Measurements from ENCODE around the gene TPCN2.

TPCN2 gene

DNA sequence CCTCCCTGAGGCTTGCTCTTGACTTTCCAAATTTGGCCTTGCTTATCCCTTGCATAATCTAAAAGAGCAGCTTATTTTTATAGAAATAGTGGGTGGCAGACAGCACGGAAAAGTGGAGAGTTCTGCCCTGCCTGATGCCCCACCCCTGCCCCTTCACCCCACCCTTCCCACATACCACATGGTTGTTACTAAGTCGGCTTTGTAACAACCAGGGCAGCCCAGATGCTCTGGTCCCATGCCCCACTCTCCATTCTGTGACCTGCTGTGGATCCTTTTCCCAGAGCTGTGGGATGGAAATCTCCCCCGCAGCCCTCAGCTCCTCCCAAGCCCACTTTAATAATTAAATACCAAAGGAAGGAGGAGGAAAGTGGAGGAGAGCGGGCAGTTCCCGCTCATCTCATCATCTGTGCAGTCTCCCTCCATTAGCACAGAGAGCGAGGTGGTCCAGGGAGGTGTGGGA, 46.6 kb upstream of the TPCN2 start:
- no peak overlapping the region for H3K4me3 ChIP-seq (replicated peaks; ENCODE audit: low read depth, low read length)
- no peak for DNase-seq (ENCODE audit: extremely low read depth, low read depth)
- TF ChIP-seq, protein P1, sequence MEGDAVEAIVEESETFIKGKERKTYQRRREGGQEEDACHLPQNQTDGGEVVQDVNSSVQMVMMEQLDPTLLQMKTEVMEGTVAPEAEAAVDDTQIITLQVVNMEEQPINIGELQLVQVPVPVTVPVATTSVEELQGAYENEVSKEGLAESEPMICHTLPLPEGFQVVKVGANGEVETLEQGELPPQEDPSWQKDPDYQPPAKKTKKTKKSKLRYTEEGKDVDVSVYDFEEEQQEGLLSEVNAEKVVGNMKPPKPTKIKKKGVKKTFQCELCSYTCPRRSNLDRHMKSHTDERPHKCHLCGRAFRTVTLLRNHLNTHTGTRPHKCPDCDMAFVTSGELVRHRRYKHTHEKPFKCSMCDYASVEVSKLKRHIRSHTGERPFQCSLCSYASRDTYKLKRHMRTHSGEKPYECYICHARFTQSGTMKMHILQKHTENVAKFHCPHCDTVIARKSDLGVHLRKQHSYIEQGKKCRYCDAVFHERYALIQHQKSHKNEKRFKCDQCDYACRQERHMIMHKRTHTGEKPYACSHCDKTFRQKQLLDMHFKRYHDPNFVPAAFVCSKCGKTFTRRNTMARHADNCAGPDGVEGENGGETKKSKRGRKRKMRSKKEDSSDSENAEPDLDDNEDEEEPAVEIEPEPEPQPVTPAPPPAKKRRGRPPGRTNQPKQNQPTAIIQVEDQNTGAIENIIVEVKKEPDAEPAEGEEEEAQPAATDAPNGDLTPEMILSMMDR (IDR thresholded peaks at IDR 0.05; ENCODE audit: low read depth, low read length, missing control alignments): no peak

DNA sequence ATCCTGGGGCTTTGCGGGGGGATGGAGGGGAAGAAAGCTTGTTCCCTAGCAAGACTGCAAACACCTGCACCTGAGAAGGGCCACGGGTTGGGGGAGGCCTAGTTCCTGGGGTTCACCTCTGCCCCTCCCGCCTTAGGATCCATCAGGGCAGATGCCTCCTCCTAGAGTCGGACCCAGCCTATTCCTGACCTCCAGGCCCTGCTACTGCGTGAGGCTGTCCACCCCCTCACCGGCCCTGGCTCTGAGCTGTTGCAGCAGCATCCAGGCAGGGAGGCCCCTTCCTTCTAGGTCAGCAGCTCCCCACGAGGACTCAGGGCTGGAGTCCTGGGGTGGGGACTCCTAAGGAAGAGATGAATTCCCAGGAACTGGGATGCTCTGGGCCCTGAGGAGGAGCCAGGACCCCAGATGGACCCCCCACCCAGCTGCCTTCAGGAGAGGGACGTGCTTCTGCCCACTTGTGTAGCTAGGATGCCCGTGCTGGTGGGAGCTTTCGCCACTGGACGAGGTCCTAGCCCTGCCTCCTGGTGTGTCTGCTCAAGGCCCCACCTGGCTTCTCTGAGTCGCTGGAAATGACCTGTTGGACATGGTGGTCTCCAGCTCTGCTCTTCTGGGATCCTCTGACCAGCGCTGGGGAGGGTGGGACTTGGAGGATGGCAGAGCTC, 46.0 kb upstream of the TPCN2 start:
- no peak overlapping the region for H3K4me3 ChIP-seq (replicated peaks; ENCODE audit: low read depth, low read length)
- DNase-seq (ENCODE audit: extremely low read depth, low read depth): no peak
- TF ChIP-seq, protein P1 (IDR thresholded peaks at IDR 0.05; ENCODE audit: low read depth, low read length, missing control alignments): no peak

DNA sequence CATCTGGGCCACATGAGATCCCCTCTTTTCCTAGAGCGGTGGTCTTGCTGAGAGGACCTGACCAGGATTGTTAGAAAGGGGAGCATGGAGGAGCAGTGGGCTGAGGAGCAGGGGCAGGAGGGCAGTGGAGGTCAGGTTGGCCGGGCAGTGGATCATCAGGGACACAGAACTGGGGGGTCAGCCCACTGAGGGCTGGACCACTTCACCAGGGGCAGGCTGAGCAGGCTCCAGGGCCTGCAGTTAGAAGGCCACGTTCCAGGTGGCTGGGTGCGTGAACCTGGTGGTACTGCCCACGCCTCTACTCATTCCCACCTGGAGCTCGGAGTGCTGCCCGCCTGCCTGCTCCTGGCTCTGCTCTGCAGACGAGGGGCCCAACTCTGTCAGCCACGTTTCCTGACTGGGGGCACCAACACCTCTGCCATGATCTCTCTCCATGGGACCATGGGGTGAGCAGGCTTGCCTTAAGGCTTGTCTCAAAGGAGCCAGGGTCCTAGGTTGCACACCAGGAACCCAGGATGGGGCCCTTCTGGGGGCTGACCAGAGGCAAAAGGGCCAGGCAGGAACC, 45.3 kb upstream of the TPCN2 start:
- H3K4me3 ChIP-seq (replicated peaks; ENCODE audit: low read depth, low read length): no peak overlapping the region
- TF ChIP-seq, protein P1 (IDR thresholded peaks at IDR 0.05; ENCODE audit: low read depth, low read length, missing control alignments): no peak
- DNase-seq (ENCODE audit: extremely low read depth, low read depth): no peak

DNA sequence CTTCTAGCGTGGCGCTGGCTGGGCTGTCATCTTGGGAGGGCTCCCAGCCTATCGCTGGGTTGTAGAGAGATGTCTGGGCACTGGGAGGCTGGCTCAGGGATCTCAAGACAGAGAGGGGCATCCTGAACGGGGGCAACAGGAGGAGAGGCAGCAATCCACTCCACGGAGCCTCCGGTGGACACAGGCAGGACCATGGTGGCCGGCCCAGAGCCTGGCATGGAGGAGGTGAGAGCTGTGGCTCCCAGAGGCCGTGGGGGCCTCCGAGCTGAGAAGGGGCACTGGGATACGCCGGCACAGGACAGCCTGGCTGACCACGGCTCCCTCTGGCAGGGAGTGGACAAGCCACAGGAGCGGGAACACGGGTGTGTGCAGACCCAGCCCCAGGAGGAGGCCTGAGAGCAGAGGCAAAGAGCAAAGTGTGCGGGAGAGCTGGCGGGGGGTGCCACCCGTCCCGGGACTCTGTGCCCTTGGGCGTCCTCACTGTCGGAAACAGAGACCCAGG, 44.8 kb upstream of the TPCN2 start:
- no peak overlapping the region for H3K4me3 ChIP-seq (replicated peaks; ENCODE audit: low read depth, low read length)
- no peak for DNase-seq (ENCODE audit: extremely low read depth, low read depth)
- TF ChIP-seq, protein P1 (IDR thresholded peaks at IDR 0.05; ENCODE audit: low read depth, low read length, missing control alignments): no peak

DNA sequence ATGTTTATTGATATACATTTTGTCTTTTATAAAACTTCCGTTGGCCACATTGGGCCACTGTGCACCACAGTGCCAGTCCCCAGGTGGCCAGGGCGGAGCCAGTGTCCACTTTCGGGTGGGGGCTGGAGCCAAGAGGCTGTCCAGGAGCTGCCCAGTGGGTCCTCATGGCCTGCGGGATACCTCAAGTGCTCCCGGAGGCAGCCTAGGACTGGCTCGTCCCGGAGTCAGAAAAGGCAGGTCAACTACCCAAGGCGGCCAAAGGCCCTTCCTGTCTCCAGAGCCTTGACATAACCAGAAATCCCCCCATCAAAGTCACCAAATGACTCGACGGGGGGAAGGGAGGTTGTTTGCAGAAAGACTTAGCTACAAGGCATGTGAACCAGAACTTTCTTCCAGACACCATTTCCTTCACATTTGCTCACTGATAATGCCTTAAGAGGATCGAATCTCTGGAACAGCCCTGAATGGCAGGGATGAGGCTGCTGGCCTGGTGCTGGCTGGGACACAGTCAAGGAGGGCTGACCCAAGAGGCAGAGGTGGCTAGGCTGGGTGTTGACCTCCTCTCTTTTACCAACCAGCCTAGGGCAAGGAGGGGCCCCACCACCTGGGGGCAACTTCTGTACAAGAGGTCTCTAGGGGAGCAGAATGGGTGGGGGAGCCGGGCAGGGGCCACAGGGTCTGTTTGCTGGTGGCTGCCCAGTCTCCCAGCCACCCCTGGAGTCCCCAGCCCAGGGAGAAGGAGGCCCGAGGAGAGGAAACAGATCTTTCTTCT, 44.1 kb upstream of the TPCN2 start:
- TF ChIP-seq, protein P1 (IDR thresholded peaks at IDR 0.05; ENCODE audit: low read depth, low read length, missing control alignments): no peak
- DNase-seq (ENCODE audit: extremely low read depth, low read depth): no peak

DNA sequence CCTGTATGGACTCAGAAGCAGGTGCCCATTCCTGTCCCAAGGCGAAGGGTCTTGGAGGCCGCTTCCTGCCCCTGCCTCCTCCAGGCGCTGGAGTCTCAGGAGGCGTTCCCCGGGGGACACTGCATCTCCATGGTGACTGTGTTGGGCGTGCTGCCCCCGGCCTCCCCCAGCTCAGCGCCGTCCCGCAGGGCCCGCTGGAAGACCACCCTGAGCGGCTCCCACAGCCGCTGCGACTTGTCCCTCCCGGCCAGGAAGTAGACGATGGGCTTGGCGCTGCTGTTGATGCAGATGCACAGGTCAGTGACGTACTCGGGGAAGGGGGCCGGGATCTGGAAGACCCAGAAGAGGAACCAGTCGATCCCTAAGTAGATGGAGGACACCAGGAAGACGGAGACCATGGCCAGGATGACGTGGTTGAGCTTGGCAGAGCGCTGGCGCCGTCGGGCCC, 43.5 kb upstream of the TPCN2 start:
- no peak overlapping the region for H3K4me3 ChIP-seq (replicated peaks; ENCODE audit: low read depth, low read length)
- TF ChIP-seq, protein P1 (IDR thresholded peaks at IDR 0.05; ENCODE audit: low read depth, low read length, missing control alignments): no peak
- DNase-seq (ENCODE audit: extremely low read depth, low read depth): no peak

More for the DNA sequence above, 44.1 kb upstream of the TPCN2 start:
- no peak overlapping the region for H3K4me3 ChIP-seq (replicated peaks; ENCODE audit: low read depth, low read length)
